Measurements from ENCODE around the gene MARCHF9.

MARCHF9 gene

DNA sequence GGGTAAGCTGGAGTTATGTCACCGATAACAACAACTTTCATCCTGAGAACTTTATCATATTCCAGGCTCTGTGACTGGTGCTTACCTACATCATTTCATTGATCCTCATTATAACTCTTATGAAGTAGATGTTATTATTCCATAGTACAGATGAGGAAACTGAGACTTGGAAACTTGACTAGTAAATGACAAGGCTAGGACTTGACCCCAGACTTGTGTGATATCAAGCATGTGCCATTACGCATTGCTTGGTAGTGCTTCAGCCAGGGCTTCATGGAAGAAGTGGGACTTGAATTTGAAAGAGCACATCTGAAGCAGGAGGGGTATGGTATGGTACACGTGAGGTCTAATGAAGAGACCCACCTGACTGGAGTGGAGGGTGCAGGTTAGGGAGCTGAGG, 51.8 kb downstream of the MARCHF9 start:
- no peak for DNase-seq

DNA sequence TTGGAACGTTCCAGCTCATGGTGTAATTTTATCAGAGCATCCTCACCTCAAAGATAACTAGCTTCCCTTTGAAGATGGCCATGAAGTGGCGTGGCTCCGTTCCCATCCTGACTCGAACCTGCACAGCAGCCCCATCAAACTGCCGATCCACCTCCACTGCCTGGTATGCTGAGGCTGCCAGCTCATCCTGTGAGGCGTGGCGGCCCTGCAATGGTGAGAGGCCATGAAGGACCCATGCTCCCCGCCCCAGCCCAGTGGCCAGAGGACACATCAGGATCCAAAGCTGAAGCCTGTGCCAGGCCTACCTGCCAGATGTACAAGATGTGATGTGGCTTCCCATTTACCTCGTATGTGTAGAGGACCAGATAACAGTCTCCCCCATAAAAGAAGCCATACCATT, 52.4 kb downstream of the MARCHF9 start:
- DNase-seq = no peak

GRCh38 chr12:57808351-57808750, 53.4 kb downstream of the MARCHF9 start:
- DNase-seq = no peak

DNA sequence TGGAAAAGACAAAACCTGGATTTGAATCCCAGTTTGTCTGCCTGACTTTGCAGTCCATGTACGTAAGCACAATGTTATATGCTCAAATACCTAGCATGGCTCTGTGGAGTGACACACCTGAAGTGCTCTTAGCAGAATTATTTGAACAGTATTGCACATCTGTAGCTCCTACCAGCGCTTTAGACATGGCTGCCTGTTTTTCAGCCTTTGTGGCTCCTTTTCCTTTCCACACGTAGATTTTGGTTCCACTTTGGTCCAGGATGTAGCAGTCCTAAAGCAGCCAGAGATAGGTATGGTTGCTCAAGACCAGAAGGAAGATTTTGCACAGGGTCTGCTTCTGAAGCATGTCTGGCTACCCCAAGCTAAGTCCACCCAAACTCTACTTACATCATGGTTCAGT, 54.5 kb downstream of the MARCHF9 start:
- DNase-seq = no peak
